OCI-M1 (cell line): ENCODE measurements around the gene MRC2.
"Not testable (repeated sequence)": the region's sequence is repeated elsewhere in the genome, so short reads cannot be mapped to it uniquely, and the experiment has no call there.

Source experiments
- DNase-seq: peaks from one replicate; lab custom pipeline; 2025; lab: John Stamatoyannopoulos, UW

The MRC2 gene

GRCh38 chr17:62627219-62627903 lies at the start of gene MRC2:
MRC2 (plus strand) TSS chr17:62627670; CDS start chr17:62627803, 133 bp downstream.
- DNase-seq, result peak; percentile 83

GRCh38 chr17:62578757-62579487 lies 48.5 kb upstream of the MRC2 start:
- DNase-seq, result no peak

- no peak for DNase-seq
Observed at GRCh38 chr17:62580947-62581346, 46.5 kb upstream of the MRC2 start.

GRCh38 chr17:62581764-62582163 lies 45.7 kb upstream of the MRC2 start:
- no peak for DNase-seq

- no peak for DNase-seq
Observed at GRCh38 chr17:62587554-62587953, 39.9 kb upstream of the MRC2 start.

GRCh38 chr17:62588109-62588508 lies 39.4 kb upstream of the MRC2 start:
- no peak for DNase-seq

- DNase-seq, result no peak
Observed at GRCh38 chr17:62591333-62591732, 36.1 kb upstream of the MRC2 start.

GRCh38 chr17:62591822-62592221 lies 35.6 kb upstream of the MRC2 start:
- not testable (repeated sequence) for DNase-seq

GRCh38 chr17:62592341-62593099 lies 35.0 kb upstream of the MRC2 start:
- no peak for DNase-seq

GRCh38 chr17:62595484-62595883 lies 32.0 kb upstream of the MRC2 start:
- DNase-seq, result no peak

GRCh38 chr17:62596662-62597061 lies 30.8 kb upstream of the MRC2 start:
- DNase-seq, result no peak

- DNase-seq, result no peak
Observed at GRCh38 chr17:62597150-62597549, 30.3 kb upstream of the MRC2 start.

GRCh38 chr17:62597920-62598319 lies 29.6 kb upstream of the MRC2 start:
- no peak for DNase-seq

- DNase-seq, result no peak
Observed at GRCh38 chr17:62599964-62600657, 27.4 kb upstream of the MRC2 start.

GRCh38 chr17:62600805-62601204 lies 26.7 kb upstream of the MRC2 start:
- DNase-seq, result no peak

- peak; percentile 8 for DNase-seq
Observed at GRCh38 chr17:62601471-62601870, 26.0 kb upstream of the MRC2 start.

GRCh38 chr17:62603783-62604182 lies 23.7 kb upstream of the MRC2 start:
- not testable (repeated sequence) for DNase-seq

- no peak for DNase-seq
Observed at GRCh38 chr17:62605588-62605987, 21.9 kb upstream of the MRC2 start.

GRCh38 chr17:62611292-62611691 lies 16.2 kb upstream of the MRC2 start:
- DNase-seq, result no peak

GRCh38 chr17:62611728-62612127 lies 15.7 kb upstream of the MRC2 start:
- no peak for DNase-seq

- not testable (repeated sequence) for DNase-seq
Observed at GRCh38 chr17:62612289-62612688, 15.2 kb upstream of the MRC2 start.

GRCh38 chr17:62613095-62613494 lies 14.4 kb upstream of the MRC2 start:
- not testable (repeated sequence) for DNase-seq
